Esophagus squamous epithelium (tissue), 4 donors: ENCODE data around the gene CCDC40.

Experiments
- POLR2A ChIP-seq, 4 donors: fragments of 450-650 bp; IDR thresholded peaks; one replicate each; pipeline ENCODE4 v1.6.1; 2017; ENCODE audit warnings: antibody characterized with exemption in 4 of 4, mild to moderate bottlenecking in 4 of 4, moderate library complexity in 3 of 4
- TF ChIP-seq, protein P1 (sequence below), 6 experiments: fragments of 450-650 bp in 4 of 6; fragments of 200-600 bp in 2 of 6; sonication (generic) in 2 of 6; IDR thresholded peaks; one replicate each; pipeline ENCODE4 v1.5.1; 2016 to 2019; ENCODE audit warnings: antibody characterized with exemption in 6 of 6, mild to moderate bottlenecking in 4 of 6, moderate library complexity in 4 of 6

DNA sequence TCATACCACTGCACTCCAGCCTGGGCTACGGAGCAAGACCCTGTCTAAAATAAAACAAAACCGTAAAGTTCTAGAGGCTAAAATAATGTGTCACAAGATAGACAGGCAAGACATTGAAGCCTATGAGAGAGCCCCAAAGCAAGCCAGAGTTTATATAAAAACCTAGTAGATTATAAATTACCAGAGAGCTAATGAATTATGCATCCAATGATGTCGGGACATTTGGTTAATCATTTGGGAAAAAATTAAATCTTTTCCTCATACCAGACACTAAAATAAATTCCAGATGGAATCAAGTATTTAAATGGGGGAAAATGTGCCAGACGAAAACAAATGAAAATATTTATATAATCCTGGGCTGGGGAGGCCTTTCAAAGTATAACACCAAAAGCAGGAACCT lies 24.2 kb downstream of the CCDC40 start:
- TF ChIP-seq, protein P1, sequence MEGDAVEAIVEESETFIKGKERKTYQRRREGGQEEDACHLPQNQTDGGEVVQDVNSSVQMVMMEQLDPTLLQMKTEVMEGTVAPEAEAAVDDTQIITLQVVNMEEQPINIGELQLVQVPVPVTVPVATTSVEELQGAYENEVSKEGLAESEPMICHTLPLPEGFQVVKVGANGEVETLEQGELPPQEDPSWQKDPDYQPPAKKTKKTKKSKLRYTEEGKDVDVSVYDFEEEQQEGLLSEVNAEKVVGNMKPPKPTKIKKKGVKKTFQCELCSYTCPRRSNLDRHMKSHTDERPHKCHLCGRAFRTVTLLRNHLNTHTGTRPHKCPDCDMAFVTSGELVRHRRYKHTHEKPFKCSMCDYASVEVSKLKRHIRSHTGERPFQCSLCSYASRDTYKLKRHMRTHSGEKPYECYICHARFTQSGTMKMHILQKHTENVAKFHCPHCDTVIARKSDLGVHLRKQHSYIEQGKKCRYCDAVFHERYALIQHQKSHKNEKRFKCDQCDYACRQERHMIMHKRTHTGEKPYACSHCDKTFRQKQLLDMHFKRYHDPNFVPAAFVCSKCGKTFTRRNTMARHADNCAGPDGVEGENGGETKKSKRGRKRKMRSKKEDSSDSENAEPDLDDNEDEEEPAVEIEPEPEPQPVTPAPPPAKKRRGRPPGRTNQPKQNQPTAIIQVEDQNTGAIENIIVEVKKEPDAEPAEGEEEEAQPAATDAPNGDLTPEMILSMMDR (IDR thresholded peaks at IDR 0.05): no peak
- no peak for TF ChIP-seq POLR2A (IDR thresholded peaks at IDR 0.05)
